K562 (cell line): Measurements from ENCODE around the gene HSPB1. TPM values are rescaled to one million over a fixed set of nuclear protein-coding genes. Genes with fewer than 3 reads are reported as not detected.

Experiments used
- KLF13 ChIP-seq: fragments of 450-650 bp; IDR thresholded peaks from 2 replicates; pipeline ENCODE4 v1.6.1; 2016; ENCODE audit warnings: missing genetic modification characterization, low read depth, mild to moderate bottlenecking, missing compliant biosample characterization, moderate library complexity, borderline replicate concordance
- PHB2 ChIP-seq: fragments of 450-650 bp; IDR thresholded peaks from 2 replicates; pipeline ENCODE4 v1.6.1; 2017; ENCODE audit warnings: low read depth
- PPARD ChIP-seq: fragments of 250-450 bp; sonication (Bioruptor Pico); IDR thresholded peaks from 2 replicates; pipeline ENCODE4 v1.8.0; 2022; ENCODE audit warnings: inconsistent platforms, mild to moderate bottlenecking, moderate library complexity
- polyA plus RNA-seq, 8 experiments: library from polyadenylated mRNA; depleted of rRNA in 4 of 8; stranded (reverse) in 5 of 8; unstranded in 3 of 8; fragments of >200 nt; fragmentation: Nextera tagmentation in 2 of 8; fragmentation: Illumina TruSeq in 1 of 8; extraction: Ambion mirVana in 2 of 8; extraction: Trizol in 1 of 8; gene quantifications; 2 replicates each; pipeline versions ENCODE4 v1.2.1 to v1.2.3, GENCODE V29; 2011 to 2014; ENCODE audit warnings: inconsistent platforms in 1 of 8, missing spikeins in 1 of 8
- total RNA-seq, 7 experiments: library from RNA; depleted of rRNA in 6 of 7; stranded (reverse); fragments of >200 nt in 6 of 7; fragmentation: Illumina TruSeq in 2 of 7; extraction: Trizol in 2 of 7; gene quantifications; 2 replicates each; pipeline versions ENCODE4 v1.2.1 to v1.2.3, GENCODE V29; 2011 to 2021; ENCODE audit warnings: low replicate concordance in 1 of 7
- TF ChIP-seq, protein P1 (sequence below): fragments of 250-450 bp; sonication (Bioruptor Pico); IDR thresholded peaks from 2 replicates; pipeline ENCODE4 v1.5.0; 2021; ENCODE audit warnings: mild to moderate bottlenecking, moderate library complexity
- TF ChIP-seq, protein P2 (sequence below), 2 experiments: fragments of 450-650 bp; formaldehyde crosslinking in 1 of 2; IDR thresholded peaks; 2 replicates each; pipeline versions ENCODE4 v1.4.0 to v1.6.1; 2014 to 2020; ENCODE audit warnings: mild to moderate bottlenecking in 2 of 2, borderline replicate concordance in 1 of 2, low read depth in 1 of 2
- TF ChIP-seq, protein P3 (sequence below): sonication (generic); formaldehyde crosslinking; IDR thresholded peaks from 2 replicates; pipeline ENCODE4 v1.8.1; 2022; ENCODE audit warnings: missing genetic modification reagents
- TF ChIP-seq, protein P4 (sequence below): sonication (generic); formaldehyde crosslinking; IDR thresholded peaks from 2 replicates; pipeline ENCODE4 v1.8.0; 2022; ENCODE audit warnings: mild to moderate bottlenecking, missing genetic modification reagents
- TF ChIP-seq, protein P5 (sequence below): sonication (generic); formaldehyde crosslinking; IDR thresholded peaks from 2 replicates; pipeline ENCODE4 v1.9.0; 2022; ENCODE audit warnings: mild to moderate bottlenecking, missing genetic modification reagents

Gene HSPB1
- total and polyA plus RNA-seq, 9 of the 15 experiments (the other 6 are each of a cell fraction or from before 2014, with no cell fraction given): 27.1 to 522 (median 138) TPM

DNA sequence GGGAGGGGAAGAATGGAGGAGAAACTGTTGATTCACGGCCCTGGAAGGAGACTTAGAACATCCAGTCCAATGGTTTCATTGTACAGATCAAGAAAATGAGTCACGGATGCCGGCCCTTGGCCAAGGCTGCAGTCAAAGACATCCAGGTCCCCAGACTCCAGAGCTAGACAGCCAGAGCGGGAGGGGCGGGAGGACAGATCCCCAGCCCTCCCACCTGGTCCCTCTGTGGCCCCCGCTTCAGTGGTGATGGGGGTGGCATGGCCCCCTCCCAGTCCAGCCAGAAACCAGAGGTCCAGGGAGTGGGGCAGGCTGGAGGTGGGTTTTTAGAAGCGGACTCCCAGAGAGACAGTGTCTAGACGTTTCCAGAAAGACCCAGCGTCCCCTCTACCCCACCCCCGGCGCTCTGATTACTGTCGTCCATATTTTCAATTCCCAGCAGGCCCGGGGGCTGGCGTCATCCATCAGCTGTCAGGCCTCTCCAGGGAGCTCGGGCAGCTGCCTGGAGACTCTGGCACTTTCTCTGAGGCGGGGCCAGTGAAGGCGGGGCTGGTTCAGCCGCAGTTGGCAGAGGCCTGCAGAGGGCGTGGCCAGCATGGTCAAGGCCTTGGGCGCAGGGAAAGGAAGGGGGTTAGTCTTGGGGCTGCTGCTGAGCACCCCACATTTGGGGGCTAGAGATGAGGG lies 8.0 kb upstream of the HSPB1 start (continued):
- TF ChIP-seq, protein P1, sequence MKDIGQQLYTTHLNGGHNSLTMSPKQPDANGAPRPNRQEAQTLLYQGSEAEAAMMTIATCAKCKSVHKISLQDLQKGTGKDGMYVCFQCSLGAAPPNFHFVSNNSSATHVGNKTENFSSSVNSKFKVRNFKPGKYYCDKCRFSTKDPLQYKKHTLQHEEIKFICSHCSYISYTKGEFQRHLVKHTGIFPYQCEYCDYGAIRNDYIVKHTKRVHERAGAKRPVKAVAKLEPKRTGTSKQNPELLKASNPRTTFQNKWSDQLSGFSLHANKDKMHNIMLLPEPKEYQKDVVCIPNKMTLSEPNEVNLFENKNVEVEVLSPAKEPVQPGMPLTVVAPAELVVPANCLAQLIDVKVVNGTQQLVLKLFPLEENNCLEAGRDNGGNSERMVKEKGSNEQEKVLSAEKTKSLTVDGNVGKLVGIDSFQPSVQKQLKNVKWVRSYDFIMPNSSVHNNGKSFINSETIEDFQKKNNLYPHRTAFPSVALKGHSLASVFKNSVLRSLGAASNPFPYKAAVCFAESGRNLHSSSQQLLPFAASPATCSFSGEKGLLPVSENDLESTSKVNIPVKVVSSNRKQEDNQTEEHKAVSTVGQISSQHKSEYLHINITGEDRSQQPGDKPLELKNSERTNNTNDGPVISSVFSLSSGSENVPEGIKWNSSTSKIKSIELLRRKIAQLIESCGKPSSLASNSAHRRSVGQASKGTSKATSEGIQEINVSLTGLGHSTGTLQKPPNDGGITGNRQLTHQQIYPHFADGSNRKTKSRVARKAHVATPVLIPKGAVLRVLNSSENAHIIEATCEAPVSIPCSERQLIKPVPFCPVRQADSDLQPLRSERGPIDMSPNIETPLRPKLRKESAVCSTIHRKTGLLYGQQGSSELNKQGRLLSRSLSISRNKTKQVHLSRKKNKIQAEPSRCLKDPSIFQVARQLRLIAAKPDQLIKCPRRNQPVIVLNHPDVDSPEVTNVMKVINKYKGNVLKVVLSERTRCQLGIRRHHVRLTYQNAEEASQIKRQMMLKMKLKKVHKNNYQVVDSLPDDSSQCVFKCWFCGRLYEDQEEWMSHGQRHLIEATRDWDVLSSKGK (CRISPR knock-in tag): no peak
- peak; percentile 50; the same call in 1 of the 2 replicates for TF ChIP-seq KLF13 (tag)
- TF ChIP-seq, protein P2, sequence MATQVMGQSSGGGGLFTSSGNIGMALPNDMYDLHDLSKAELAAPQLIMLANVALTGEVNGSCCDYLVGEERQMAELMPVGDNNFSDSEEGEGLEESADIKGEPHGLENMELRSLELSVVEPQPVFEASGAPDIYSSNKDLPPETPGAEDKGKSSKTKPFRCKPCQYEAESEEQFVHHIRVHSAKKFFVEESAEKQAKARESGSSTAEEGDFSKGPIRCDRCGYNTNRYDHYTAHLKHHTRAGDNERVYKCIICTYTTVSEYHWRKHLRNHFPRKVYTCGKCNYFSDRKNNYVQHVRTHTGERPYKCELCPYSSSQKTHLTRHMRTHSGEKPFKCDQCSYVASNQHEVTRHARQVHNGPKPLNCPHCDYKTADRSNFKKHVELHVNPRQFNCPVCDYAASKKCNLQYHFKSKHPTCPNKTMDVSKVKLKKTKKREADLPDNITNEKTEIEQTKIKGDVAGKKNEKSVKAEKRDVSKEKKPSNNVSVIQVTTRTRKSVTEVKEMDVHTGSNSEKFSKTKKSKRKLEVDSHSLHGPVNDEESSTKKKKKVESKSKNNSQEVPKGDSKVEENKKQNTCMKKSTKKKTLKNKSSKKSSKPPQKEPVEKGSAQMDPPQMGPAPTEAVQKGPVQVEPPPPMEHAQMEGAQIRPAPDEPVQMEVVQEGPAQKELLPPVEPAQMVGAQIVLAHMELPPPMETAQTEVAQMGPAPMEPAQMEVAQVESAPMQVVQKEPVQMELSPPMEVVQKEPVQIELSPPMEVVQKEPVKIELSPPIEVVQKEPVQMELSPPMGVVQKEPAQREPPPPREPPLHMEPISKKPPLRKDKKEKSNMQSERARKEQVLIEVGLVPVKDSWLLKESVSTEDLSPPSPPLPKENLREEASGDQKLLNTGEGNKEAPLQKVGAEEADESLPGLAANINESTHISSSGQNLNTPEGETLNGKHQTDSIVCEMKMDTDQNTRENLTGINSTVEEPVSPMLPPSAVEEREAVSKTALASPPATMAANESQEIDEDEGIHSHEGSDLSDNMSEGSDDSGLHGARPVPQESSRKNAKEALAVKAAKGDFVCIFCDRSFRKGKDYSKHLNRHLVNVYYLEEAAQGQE (IDR thresholded peaks at IDR 0.05; ENCODE audit: borderline replicate concordance): no peak
- TF ChIP-seq, protein P2 (CRISPR knock-in tag; IDR thresholded peaks at IDR 0.05; ENCODE audit: low read depth): peak; percentile 70; the same call in 1 of the 2 replicates
- TF ChIP-seq, protein P3, sequence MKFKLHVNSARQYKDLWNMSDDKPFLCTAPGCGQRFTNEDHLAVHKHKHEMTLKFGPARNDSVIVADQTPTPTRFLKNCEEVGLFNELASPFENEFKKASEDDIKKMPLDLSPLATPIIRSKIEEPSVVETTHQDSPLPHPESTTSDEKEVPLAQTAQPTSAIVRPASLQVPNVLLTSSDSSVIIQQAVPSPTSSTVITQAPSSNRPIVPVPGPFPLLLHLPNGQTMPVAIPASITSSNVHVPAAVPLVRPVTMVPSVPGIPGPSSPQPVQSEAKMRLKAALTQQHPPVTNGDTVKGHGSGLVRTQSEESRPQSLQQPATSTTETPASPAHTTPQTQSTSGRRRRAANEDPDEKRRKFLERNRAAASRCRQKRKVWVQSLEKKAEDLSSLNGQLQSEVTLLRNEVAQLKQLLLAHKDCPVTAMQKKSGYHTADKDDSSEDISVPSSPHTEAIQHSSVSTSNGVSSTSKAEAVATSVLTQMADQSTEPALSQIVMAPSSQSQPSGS: no peak
- TF ChIP-seq, protein P4, sequence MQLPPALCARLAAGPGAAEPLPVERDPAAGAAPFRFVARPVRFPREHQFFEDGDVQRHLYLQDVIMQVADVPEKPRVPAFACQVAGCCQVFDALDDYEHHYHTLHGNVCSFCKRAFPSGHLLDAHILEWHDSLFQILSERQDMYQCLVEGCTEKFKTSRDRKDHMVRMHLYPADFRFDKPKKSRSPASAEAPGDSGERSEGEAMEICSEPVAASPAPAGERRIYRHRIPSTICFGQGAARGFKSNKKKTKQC (CRISPR knock-in tag): no peak
- no peak for TF ChIP-seq PPARD (CRISPR knock-in tag)
- TF ChIP-seq PHB2: no peak
- TF ChIP-seq, protein P5, sequence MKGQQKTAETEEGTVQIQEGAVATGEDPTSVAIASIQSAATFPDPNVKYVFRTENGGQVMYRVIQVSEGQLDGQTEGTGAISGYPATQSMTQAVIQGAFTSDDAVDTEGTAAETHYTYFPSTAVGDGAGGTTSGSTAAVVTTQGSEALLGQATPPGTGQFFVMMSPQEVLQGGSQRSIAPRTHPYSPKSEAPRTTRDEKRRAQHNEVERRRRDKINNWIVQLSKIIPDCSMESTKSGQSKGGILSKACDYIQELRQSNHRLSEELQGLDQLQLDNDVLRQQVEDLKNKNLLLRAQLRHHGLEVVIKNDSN (CRISPR knock-in tag): no peak
